ENCODE measurements around the gene ZNF678.

ZNF678 gene

GRCh38 chr1:227546059-227546458 is 17.3 kb upstream of the ZNF678 start:
- H4K20me1 ChIP-seq (ENCODE audit: insufficient read depth, low read length, poor library complexity, severe bottlenecking) = no peaks in the 10 kb centered on the region
- no peak overlapping the region for H2AFZ ChIP-seq (ENCODE audit: low read length)
- TF ChIP-seq CTCF (conservative IDR thresholded peaks at IDR 0.05; ENCODE audit: low read length) = no peak
- TF ChIP-seq EZH2phosphoT487 (IDR thresholded peaks at IDR 0.05; ENCODE audit: borderline replicate concordance) = no peak
- H3K4me1 ChIP-seq (ENCODE audit: insufficient read depth, low read length, poor library complexity, severe bottlenecking) = no peaks in the 10 kb centered on the region
- H3K9me2 ChIP-seq (replicated peaks; ENCODE audit: low read depth, low read length) = no peaks in the 10 kb centered on the region
- H3F3A ChIP-seq (ENCODE audit: low read depth) = no peaks in the 10 kb centered on the region
- H3K9me3 ChIP-seq (ENCODE audit: insufficient read depth, low read depth, low read length) = no peaks in the 10 kb centered on the region; the same call in 1 of the 2 replicates
- H3K4me3 ChIP-seq (ENCODE audit: low read length, poor library complexity, severe bottlenecking) = no peak overlapping the region
- H3K79me2 ChIP-seq (ENCODE audit: insufficient read depth, low read length) = no peaks in the 10 kb centered on the region
- H3K27me3 ChIP-seq (ENCODE audit: insufficient read depth, low read length, poor library complexity, severe bottlenecking) = no peaks in the 10 kb centered on the region
- H3K9ac ChIP-seq (ENCODE audit: low read depth, low read length, poor library complexity, severe bottlenecking) = no peak overlapping the region
- no peaks in the 10 kb centered on the region for H3K36me3 ChIP-seq (ENCODE audit: insufficient read depth, low read length)
- H3K4me2 ChIP-seq (ENCODE audit: low read depth, low read length, poor library complexity, severe bottlenecking) = no peak overlapping the region

- Histone ChIP-seq H4K20me1 (ENCODE audit: insufficient read depth, low read length, poor library complexity, severe bottlenecking) (no peaks in the 10 kb centered on the region), H3K4me2 (ENCODE audit: low read depth, low read length, poor library complexity, severe bottlenecking) (no peak overlapping the region), H3K9me2 (replicated peaks; ENCODE audit: low read depth, low read length) (no peaks in the 10 kb centered on the region), H3K79me2 (ENCODE audit: insufficient read depth, low read length) (no peaks in the 10 kb centered on the region), H3K9me3 (ENCODE audit: insufficient read depth, low read depth, low read length) (no peaks in the 10 kb centered on the region; the same call in 1 of the 2 replicates), H3F3A (ENCODE audit: low read depth) (no peaks in the 10 kb centered on the region), H3K9ac (ENCODE audit: low read depth, low read length, poor library complexity, severe bottlenecking) (no peak overlapping the region), H3K4me3 (ENCODE audit: low read length, poor library complexity, severe bottlenecking) (no peak overlapping the region), H2AFZ (ENCODE audit: low read length) (no peak overlapping the region), H3K36me3 (ENCODE audit: insufficient read depth, low read length) (no peaks in the 10 kb centered on the region), H3K4me1 (ENCODE audit: insufficient read depth, low read length, poor library complexity, severe bottlenecking) (no peaks in the 10 kb centered on the region), H3K27me3 (ENCODE audit: insufficient read depth, low read length, poor library complexity, severe bottlenecking) (no peaks in the 10 kb centered on the region)
- TF ChIP-seq EZH2phosphoT487 (IDR thresholded peaks at IDR 0.05; ENCODE audit: borderline replicate concordance) (no peak), CTCF (conservative IDR thresholded peaks at IDR 0.05; ENCODE audit: low read length) (no peak)
These were observed 16.6 kb upstream of the ZNF678 start for GRCh38 chr1:227546598-227547309.

GRCh38 chr1:227547310-227548118 is 15.8 kb upstream of the ZNF678 start:
- Histone ChIP-seq H3F3A (ENCODE audit: low read depth) (no peaks in the 10 kb centered on the region), H3K36me3 (ENCODE audit: insufficient read depth, low read length) (no peaks in the 10 kb centered on the region), H3K4me1 (ENCODE audit: insufficient read depth, low read length, poor library complexity, severe bottlenecking) (no peaks in the 10 kb centered on the region), H3K4me2 (ENCODE audit: low read depth, low read length, poor library complexity, severe bottlenecking) (no peak overlapping the region), H3K4me3 (ENCODE audit: low read length, poor library complexity, severe bottlenecking) (no peak overlapping the region), H2AFZ (ENCODE audit: low read length) (no peak overlapping the region), H4K20me1 (ENCODE audit: insufficient read depth, low read length, poor library complexity, severe bottlenecking) (no peaks in the 10 kb centered on the region), H3K79me2 (ENCODE audit: insufficient read depth, low read length) (no peaks in the 10 kb centered on the region), H3K9ac (ENCODE audit: low read depth, low read length, poor library complexity, severe bottlenecking) (no peak overlapping the region), H3K27me3 (ENCODE audit: insufficient read depth, low read length, poor library complexity, severe bottlenecking) (no peaks in the 10 kb centered on the region), H3K9me3 (ENCODE audit: insufficient read depth, low read depth, low read length) (no peaks in the 10 kb centered on the region; the same call in 1 of the 2 replicates), H3K9me2 (replicated peaks; ENCODE audit: low read depth, low read length) (no peaks in the 10 kb centered on the region)
- no peak for TF ChIP-seq EZH2phosphoT487 (IDR thresholded peaks at IDR 0.05; ENCODE audit: borderline replicate concordance)
- TF ChIP-seq CTCF (conservative IDR thresholded peaks at IDR 0.05; ENCODE audit: low read length) = no peak
